SH-SY5Y (cell line): ENCODE data around the gene POU4F3.

Experiments
- GATA2 ChIP-seq: IDR thresholded peaks from 2 replicates; pipeline ENCODE4 v1.6.1; 2011; ENCODE audit warnings: mild to moderate bottlenecking, low read depth, low read length
- GATA3 ChIP-seq: IDR thresholded peaks from 2 replicates; pipeline ENCODE4 v1.6.1; 2011; ENCODE audit warnings: low read depth, mild to moderate bottlenecking, low read length, moderate library complexity

DNA sequence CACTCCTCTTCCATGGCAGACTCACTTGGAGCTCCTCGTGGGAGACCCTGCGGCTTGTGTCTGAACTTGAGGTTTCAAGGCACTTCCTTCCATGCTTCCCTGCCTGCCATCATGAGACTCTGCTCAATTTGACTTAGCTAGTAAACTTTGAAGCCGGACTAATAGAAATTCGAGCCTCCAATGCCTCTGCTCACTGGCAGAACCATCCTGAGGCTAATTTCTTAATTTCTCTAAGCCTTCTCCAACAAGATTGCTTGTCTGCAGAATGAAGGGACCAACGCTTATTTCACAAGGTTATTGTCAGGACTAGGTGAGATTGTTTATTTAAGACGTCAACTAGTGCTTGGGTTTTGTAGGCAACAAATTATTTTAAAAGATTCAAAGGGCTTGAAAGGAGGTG lies 3.2 kb downstream of the POU4F3 start:
- no peak for TF ChIP-seq GATA3
- no peak for TF ChIP-seq GATA2
